GM19240 (cell line): ENCODE data around the gene LRPPRC.
"Not testable (repeated sequence)": the region's sequence is repeated elsewhere in the genome, so short reads cannot be mapped to it uniquely, and the experiment has no call there.

ENCODE experiments used
- DNase-seq: peaks from one replicate; pipeline ENCODE4 v3.0.0; 2011; ENCODE audit warnings: low spot score; ENCODE audit not compliant: insufficient read length

Gene LRPPRC

DNA sequence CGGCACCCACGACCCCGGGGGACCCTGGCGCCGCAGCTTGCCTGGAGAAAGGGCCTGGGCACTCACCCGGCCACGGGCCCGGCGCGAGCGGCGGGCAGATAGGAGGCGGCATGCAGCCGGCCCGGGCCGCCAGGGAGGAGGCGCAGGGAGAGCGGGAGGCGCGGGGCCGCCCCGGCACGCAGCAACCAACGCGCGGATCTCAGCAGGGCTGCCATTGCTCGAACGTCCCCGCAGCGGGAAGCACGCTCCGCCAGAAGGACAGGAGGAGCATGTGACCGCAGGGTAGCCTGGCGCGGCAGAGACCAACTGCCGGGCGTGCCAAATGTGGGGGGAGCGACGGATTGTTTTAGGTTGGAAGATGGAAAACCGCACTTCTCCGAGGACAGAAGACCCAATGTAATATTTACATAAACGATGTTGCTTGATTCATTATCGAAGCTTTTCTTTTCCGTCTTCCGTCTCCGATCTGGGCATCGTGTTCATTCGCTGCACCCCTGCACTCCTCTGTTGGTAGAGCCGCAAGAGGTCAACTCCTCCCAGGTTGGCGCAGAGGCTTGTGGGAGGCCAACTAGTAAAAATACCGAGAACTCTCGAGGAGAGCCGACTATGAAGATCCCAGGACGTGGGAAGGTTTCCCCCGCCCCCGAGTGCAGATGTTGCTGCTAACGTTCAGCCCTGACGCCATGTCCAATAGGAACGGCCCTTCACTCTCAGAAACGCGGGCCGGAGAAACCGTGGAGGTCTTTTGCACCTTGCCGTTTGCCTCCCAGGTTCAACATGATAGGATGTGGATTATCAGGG is at the start of gene LRPPRC:
Gene LRPPRC (minus strand): TSS at position 257 of the 801 bp plus-strand sequence. CDS start 42 bp downstream, at position 215.
- peak; percentile 81 for DNase-seq

DNA sequence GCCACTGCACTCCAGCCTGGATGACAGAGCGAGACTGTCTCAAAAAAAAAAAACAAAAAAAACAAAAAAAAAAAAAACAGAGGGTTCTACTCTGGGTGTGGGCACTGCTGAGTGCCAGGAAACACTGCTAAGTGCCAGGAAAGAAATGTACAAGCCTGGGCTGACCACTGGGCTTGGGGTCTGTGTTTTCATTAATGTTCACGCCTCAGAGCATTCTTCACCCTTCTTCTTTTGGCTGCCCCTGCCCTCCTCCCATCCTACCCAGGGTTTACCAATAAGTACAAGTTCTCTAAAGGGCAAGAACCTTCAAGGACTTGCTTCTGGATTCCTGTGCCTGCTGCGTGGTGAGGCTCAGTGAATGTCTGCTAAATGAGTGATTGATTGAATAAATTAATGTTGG is 49.3 kb upstream of the LRPPRC start:
- DNase-seq, result no peak

DNA sequence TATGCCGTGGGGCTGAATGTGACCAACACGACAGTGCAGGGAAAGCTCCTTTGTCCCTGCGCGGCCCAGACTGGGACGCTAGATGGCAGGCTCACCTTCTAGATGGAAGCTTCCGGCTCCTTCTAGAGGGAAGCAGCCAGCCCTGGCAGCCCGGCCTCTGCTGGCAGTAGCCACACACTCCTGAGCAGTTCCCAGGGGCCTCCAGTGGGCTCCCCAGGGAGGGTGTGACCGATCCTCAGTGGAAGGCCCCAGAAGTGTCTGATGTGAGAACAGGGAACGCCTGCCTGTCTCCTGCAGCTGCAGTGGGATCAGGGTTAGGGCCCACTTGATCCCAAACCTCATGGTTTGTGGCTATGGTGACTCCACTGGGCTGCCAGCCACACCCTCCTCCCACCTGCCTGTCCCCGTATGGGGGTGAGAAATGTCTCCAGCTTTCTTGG is 48.5 kb upstream of the LRPPRC start:
- DNase-seq, result peak; percentile 81

DNA sequence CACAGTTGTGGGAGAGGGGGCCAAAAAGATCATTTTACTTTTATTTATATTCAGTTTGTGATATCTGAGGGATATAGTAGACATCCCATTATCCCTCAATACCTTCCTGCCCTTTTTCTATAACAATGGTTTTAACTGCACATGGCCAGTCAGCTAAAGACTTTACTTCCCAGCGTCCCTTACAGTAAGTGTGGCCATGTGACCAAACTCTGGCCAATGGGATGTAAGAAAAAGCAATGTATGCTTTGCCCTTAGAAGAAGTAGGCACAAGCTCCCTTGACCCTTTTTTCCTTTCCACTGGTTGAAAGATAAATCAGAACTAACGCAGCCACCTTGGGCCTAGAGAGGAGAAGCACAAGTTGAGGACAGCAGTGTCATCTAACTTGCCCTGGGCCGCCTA is 44.6 kb upstream of the LRPPRC start:
- no peak for DNase-seq

- no peak for DNase-seq
Observed at GRCh38 chr2:44038277-44038676, 42.5 kb upstream of the LRPPRC start.

DNA sequence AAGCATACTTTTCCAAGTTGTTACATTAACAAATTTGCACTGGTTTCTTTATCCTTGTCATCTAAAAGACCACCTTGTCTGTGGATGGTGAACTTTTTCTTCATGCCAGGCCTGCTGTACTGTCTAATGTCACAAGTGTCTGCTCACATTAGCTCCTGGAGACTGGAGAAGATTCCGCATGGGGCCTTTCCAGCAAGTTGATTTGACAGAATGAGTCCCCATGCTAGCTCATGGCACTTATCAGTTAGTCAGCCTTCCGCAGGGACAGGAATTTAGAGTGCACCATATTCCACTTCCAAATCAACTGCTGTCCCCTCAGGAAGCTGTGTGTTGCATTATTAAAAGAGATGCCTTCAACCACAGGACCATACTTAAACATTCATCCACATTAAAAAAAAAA is 41.4 kb upstream of the LRPPRC start:
- DNase-seq, result no peak

DNA sequence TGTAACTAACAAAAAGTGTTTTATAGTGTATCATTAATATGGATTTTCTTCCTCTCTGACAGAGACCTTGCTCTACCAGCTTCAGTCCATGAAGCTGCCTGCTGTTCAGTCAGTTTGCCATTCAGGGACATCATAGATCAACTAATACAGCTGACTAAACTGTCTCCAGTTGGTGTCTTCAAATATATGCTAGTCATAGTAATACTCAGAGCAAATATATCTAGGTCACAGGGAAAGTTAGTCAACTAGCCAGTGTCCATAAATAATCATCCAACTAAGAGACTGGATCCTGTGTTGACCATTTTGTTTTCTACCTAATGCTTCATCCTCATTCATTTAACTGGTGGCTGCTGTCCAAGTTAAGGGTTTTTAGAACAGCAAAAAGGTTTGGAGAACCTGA is 38.2 kb upstream of the LRPPRC start:
- no peak for DNase-seq

DNA sequence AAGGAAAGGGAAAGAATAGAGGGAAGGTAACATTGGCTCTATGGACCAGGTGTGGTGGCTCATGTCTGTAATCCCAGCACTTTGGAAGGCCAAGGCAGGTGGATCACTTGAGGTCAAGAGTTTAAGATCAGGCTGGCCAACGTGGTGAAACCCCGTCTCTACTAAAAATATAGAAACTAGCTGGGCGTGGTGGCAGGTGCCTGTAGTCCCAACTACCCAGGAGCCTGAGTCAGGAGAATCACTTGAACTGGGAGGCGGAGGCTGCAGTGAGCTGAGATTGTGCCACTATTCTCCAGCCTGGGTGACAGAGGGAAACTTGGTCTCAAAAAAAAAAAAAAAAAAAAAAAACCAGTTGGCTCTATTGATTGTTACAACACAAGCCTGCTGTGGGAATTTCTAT is 31.3 kb upstream of the LRPPRC start:
- not testable (repeated sequence) for DNase-seq

DNA sequence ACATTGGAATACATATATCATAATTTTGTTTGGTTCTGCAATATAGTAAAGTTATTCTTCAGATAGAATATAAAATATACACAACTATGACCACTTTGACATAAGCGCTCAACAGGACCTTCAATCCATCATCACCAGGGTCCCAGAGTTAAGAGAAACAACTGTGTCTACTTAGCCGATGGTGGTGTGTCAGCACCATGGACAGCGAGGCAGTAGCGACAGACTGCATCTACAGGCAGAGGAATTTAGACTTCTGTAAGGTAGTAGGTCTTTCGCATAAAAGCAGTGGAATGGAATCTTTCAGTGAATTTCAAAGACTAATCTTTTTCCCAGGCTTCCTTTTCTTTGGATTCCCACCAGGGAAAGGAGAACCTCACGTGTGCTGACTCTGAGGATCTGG is 20.5 kb upstream of the LRPPRC start:
- DNase-seq, result no peak

DNA sequence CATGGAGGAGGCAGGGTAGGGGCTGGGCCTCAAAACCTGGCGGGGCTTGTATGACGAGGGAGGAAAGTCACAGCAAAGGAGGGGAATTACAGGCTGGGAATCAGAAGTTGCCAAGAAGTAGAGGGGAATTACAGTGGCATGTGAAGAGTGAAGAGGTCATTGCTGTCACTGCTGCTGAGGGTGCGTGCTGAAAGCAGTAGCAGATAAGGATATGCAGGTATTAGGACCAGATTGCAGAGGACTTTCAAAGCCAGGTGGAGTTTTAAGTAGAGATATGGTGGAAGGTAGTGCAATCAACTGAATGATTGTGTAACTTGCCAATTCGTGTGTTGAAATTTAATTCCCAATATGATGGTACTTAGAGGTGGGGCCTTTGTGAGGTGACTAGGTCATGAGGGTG is 19.4 kb upstream of the LRPPRC start:
- DNase-seq, result no peak

GRCh38 chr2:44013205-44013604 is 17.4 kb upstream of the LRPPRC start:
- not testable (repeated sequence) for DNase-seq

GRCh38 chr2:44010266-44010665 is 14.5 kb upstream of the LRPPRC start:
- DNase-seq, result no peak

- no peak for DNase-seq
Observed at GRCh38 chr2:44009136-44009735, 13.4 kb upstream of the LRPPRC start.

DNA sequence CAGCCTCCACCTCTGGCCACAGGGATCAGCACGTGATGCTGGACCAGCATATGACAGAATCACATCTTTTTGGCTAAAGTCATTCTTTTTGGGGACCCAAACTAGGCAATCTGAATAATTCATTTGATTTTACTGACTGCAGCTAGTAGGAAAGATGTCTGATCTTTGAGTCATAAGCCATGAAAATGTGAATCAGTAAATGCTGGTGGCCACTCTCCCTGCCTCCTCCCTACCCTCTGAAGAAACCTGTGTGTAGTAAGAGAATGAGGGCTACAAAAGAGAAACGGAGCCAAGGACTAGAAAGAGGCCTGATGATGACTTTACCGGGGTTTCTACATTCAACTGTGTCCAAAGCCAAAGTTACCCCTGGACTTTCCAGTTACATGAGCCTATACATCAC is 10.1 kb upstream of the LRPPRC start:
- DNase-seq, result no peak

DNA sequence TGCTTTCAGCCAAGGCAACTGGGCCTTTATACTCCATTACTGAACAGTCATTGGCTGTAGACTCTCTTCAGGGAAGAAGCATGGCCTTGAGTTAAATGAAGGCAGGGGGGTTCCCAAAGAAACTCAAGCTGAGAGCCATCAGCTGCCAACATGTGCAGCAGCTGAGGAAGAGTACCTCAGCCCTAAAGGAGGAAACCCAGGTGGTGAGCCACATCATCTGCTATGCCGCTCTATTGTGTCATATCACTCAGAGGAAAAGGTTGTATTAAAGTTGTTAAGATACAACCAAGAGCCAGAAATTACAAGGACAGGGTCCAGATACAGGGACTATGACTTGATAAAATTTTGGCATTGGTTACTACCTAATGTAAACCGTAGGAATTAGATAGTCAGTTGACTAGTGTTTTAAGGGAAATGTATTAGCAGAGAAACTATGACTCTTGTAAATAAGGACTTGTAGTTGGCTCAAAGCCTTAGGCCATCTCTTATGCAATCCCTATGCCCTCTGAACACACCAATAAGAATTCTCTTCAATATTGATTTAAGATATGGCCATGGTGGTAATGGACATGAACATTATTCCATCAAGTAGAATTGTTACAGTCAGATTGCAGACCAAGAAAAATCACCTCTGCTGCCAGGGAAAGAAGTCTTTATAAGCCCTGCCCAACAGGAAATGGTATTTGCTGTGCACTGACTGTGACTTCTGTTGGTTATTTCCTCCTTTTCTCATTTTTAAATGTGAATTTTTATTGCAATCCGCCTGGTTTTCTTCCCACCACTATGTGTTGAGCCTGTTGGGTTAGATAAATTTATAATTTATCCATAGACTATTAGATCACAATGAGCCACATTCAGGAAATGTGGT is 9.2 kb upstream of the LRPPRC start:
- no peak for DNase-seq

GRCh38 chr2:44001716-44002115 is 5.9 kb upstream of the LRPPRC start:
- DNase-seq, result no peak

GRCh38 chr2:43998263-43998662 is 2.5 kb upstream of the LRPPRC start:
- no peak for DNase-seq

DNA sequence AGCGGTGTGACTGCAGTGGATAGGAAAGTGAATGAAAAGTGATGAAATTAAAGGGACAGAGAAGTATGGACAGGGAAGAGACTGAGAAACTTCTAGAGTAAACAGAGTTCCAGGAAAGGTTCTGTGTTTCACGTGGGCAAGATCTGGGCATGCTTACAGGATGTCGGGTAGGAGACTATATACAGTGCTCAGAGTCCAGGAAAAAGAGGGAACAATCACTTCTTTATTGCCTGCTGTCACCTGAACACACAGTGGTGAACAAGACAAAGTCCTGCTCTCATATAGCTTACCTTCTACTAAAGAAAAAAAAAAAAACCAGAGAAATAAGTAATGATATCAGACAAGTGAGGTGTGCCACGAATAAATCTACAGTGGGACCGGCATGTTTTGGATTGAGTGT is 2.4 kb downstream of the LRPPRC start:
- no peak for DNase-seq

- no peak for DNase-seq
Observed at GRCh38 chr2:43989545-43989944, 6.2 kb downstream of the LRPPRC start.

GRCh38 chr2:43986600-43986999 is 9.2 kb downstream of the LRPPRC start:
- DNase-seq, result no peak

- no peak for DNase-seq
Observed at GRCh38 chr2:43985359-43985758, 10.4 kb downstream of the LRPPRC start.

- DNase-seq, result no peak
Observed at GRCh38 chr2:43984533-43984932, 11.3 kb downstream of the LRPPRC start.
